Colonic mucosa (tissue), 4 donors: ENCODE measurements around the gene CKB. TPM values are rescaled to one million over a fixed set of nuclear protein-coding genes. Genes with fewer than 3 reads are reported as not detected.

ENCODE experiments used
- DNase-seq: peaks from one replicate; pipeline ENCODE4 v3.0.0-alpha.2; 2020
- H3K27ac ChIP-seq: fragments of 200-600 bp; one replicate; pipeline ENCODE4 v1.8.0; 2021
- H3K27me3 ChIP-seq: fragments of 200-600 bp; one replicate; pipeline ENCODE4 v1.8.0; 2021
- H3K36me3 ChIP-seq: fragments of 200-600 bp; one replicate; pipeline ENCODE4 v1.8.0; 2021
- H3K4me1 ChIP-seq: fragments of 200-600 bp; one replicate; pipeline ENCODE4 v1.8.0; 2021; ENCODE audit warnings: mild to moderate bottlenecking
- H3K4me3 ChIP-seq: fragments of 200-600 bp; one replicate; pipeline ENCODE4 v1.8.0; 2021
- H3K9ac ChIP-seq, 2 donors: one replicate each; pipeline ENCODE4 v1.7.0; 2013; ENCODE audit warnings: control low read depth in 2 of 2, low read depth in 2 of 2, low read length in 2 of 2
- H3K9me3 ChIP-seq: fragments of 200-600 bp; one replicate; pipeline ENCODE4 v1.8.0; 2021
- CTCF ChIP-seq: fragments of 200-600 bp; IDR thresholded peaks from one replicate; pipeline ENCODE4 v1.8.0; 2022; ENCODE audit warnings: antibody characterized with exemption, mild to moderate bottlenecking
- intact Hi-C: fragments of 100-400 bp; cut with DNase I; formaldehyde crosslinking; loops from one replicate; pipeline ENCODE4 v1.14.1; 2022
- total RNA-seq, 2 donors: library from RNA; stranded (reverse); fragmentation: NEBNext Ultra II Directional in 1 of 2; extraction: Animal tissue kit (Norgen Biotek cat#: 25700) in 1 of 2; gene quantifications; one replicate each; pipeline ENCODE4 v1.2.1, GENCODE V29; 2021
- donor health status: healthy.
- donor health status: DM: no; HTN: no; CAD: no.
- donor health status: DM: no; HTN: no; CAD: no.

The CKB gene
- total RNA-seq, 2 donors from 2014 or later, result 1,501 to 4,641 TPM

- H3K27me3 ChIP-seq, result no peaks in the 10 kb centered on the region
- no peaks in the 10 kb centered on the region for H3K4me1 ChIP-seq
- no peak overlapping the region for H3K4me3 ChIP-seq
- intact Hi-C loops, result no loop called here
- H3K9ac ChIP-seq, result no peak overlapping the region
- H3K27ac ChIP-seq, result no peak overlapping the region
- TF ChIP-seq CTCF, result no peak
- H3K36me3 ChIP-seq, result peaks cover 2% of the 10 kb centered on the region
- DNase-seq, result no peak
- no peaks in the 10 kb centered on the region for H3K9me3 ChIP-seq
Observed at GRCh38 chr14:103480595-103480994, 42.0 kb downstream of the CKB start.

GRCh38 chr14:103476631-103477030 is 46.0 kb downstream of the CKB start:
- no peak for TF ChIP-seq CTCF
- H3K27me3 ChIP-seq, result no peaks in the 10 kb centered on the region
- no peak overlapping the region for H3K9ac ChIP-seq
- no peak for DNase-seq
- H3K9me3 ChIP-seq, result no peaks in the 10 kb centered on the region
- no peak overlapping the region for H3K4me3 ChIP-seq
- H3K27ac ChIP-seq, result no peak overlapping the region
- intact Hi-C loops, result no loop called here
- H3K4me1 ChIP-seq, result no peaks in the 10 kb centered on the region
- H3K36me3 ChIP-seq, result peaks cover 13% of the 10 kb centered on the region

- Histone ChIP-seq H3K27me3 (no peaks in the 10 kb centered on the region), H3K9me3 (no peaks in the 10 kb centered on the region), H3K9ac (no peak overlapping the region), H3K27ac (no peak overlapping the region), H3K36me3 (peaks cover 13% of the 10 kb centered on the region), H3K4me1 (no peaks in the 10 kb centered on the region), H3K4me3 (no peak overlapping the region)
- no peak for TF ChIP-seq CTCF
- intact Hi-C loops, result no loop called here
- no peak for DNase-seq
Observed at GRCh38 chr14:103476065-103476464, 46.6 kb downstream of the CKB start.

- intact Hi-C loops, result no loop called here
- TF ChIP-seq CTCF, result no peak
Observed at GRCh38 chr14:103474893-103475292, 47.7 kb downstream of the CKB start.

GRCh38 chr14:103472939-103473338 is 49.7 kb downstream of the CKB start:
- H3K9ac ChIP-seq, result no peak overlapping the region
- no peaks in the 10 kb centered on the region for H3K27me3 ChIP-seq
- H3K9me3 ChIP-seq, result no peaks in the 10 kb centered on the region
- H3K4me1 ChIP-seq, result no peaks in the 10 kb centered on the region
- H3K4me3 ChIP-seq, result no peak overlapping the region
- DNase-seq, result no peak
- H3K27ac ChIP-seq, result no peak overlapping the region
- no peak for TF ChIP-seq CTCF
- peaks cover 13% of the 10 kb centered on the region for H3K36me3 ChIP-seq
- intact Hi-C loops, result no loop called here

More at GRCh38 chr14:103474893-103475292, 47.7 kb downstream of the CKB start:
- DNase-seq, result no peak
- Histone ChIP-seq H3K4me1 (no peaks in the 10 kb centered on the region), H3K9me3 (no peaks in the 10 kb centered on the region), H3K27me3 (no peaks in the 10 kb centered on the region), H3K36me3 (peaks cover 13% of the 10 kb centered on the region), H3K9ac (no peak overlapping the region), H3K27ac (no peak overlapping the region), H3K4me3 (no peak overlapping the region)

Other genes starting within 250 kb of the CKB start
- 100 to 1,000 TPM; 169 to 265 TPM for gene EIF5, start 188.6 kb downstream of the CKB start, total RNA-seq
- 10 to 100 TPM; 52.5 to 63.6 TPM for gene MARK3, start 137.4 kb downstream of the CKB start, total RNA-seq
- gene TRMT61A, start 6.4 kb upstream of the CKB start, total RNA-seq, result 10 to 100 TPM in 1 of 2 donors, 1 to 10 TPM in 1; 10.0 to 17.8 TPM
- 10 to 100 TPM; 26.8 to 29.7 TPM for gene BAG5, start 39.8 kb upstream of the CKB start, total RNA-seq
- gene COA8, start 40.1 kb upstream of the CKB start, total RNA-seq, result 10 to 100 TPM; 37.1 to 41.5 TPM
- 100 to 1,000 TPM in 1 of 2 donors, 10 to 100 TPM in 1; 78.1 to 112 TPM for gene KLC1, start 106.4 kb upstream of the CKB start, total RNA-seq
- gene XRCC3, start 192.6 kb upstream of the CKB start, total RNA-seq, result 10 to 100 TPM in 1 of 2 donors, 1 to 10 TPM in 1; 8.3 to 70.0 TPM
- gene ZFYVE21, start 193.0 kb upstream of the CKB start, total RNA-seq, result 10 to 100 TPM; 49.3 to 68.9 TPM